22Rv1 (cell line): ENCODE measurements around the gene NSD1.

Experiments used
- ZFX ChIP-seq: fragments of 450-650 bp; IDR thresholded peaks from 2 replicates; pipeline ENCODE4 v1.6.1; 2017; ENCODE audit warnings: antibody characterized with exemption, borderline replicate concordance
- TF ChIP-seq, protein P1 (sequence below): fragments of 450-650 bp; IDR thresholded peaks from 2 replicates; pipeline ENCODE4 v1.5.1; 2017; ENCODE audit warnings: mild to moderate bottlenecking

GRCh38 chr5:177204281-177204680 lies 70.7 kb downstream of the NSD1 start:
- TF ChIP-seq, protein P1, sequence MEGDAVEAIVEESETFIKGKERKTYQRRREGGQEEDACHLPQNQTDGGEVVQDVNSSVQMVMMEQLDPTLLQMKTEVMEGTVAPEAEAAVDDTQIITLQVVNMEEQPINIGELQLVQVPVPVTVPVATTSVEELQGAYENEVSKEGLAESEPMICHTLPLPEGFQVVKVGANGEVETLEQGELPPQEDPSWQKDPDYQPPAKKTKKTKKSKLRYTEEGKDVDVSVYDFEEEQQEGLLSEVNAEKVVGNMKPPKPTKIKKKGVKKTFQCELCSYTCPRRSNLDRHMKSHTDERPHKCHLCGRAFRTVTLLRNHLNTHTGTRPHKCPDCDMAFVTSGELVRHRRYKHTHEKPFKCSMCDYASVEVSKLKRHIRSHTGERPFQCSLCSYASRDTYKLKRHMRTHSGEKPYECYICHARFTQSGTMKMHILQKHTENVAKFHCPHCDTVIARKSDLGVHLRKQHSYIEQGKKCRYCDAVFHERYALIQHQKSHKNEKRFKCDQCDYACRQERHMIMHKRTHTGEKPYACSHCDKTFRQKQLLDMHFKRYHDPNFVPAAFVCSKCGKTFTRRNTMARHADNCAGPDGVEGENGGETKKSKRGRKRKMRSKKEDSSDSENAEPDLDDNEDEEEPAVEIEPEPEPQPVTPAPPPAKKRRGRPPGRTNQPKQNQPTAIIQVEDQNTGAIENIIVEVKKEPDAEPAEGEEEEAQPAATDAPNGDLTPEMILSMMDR, result no peak
- TF ChIP-seq ZFX, result no peak
